HFFc6 (cell line): ENCODE measurements around the gene TMEM255B. TPM values are rescaled to one million over a fixed set of nuclear protein-coding genes. Genes with fewer than 3 reads are reported as not detected.

Experiments used
- DNase-seq: peaks from one replicate; pipeline ENCODE4 v3.0.0-alpha.2; 2018
- H3K27ac Mint-ChIP-seq: 2 replicates; pipeline ENCODE4 v1.8.0; 2020; ENCODE audit warnings: mild to moderate bottlenecking, mixed read lengths
- H3K27me3 Mint-ChIP-seq: 2 replicates; pipeline ENCODE4 v1.8.0; 2021; ENCODE audit warnings: mild to moderate bottlenecking, moderate library complexity, mixed read lengths; ENCODE audit not compliant: insufficient read depth
- H3K36me3 Mint-ChIP-seq: 2 replicates; pipeline ENCODE4 v1.8.0; 2021; ENCODE audit warnings: low read depth, mixed read lengths
- H3K4me1 Mint-ChIP-seq: 2 replicates; pipeline ENCODE4 v1.8.0; 2020; ENCODE audit warnings: low read depth, mixed read lengths
- H3K4me3 Mint-ChIP-seq: 2 replicates; pipeline ENCODE4 v1.8.0; 2020; ENCODE audit warnings: mild to moderate bottlenecking, moderate library complexity, mixed read lengths
- H3K9me3 Mint-ChIP-seq: 2 replicates; pipeline ENCODE4 v1.8.0; 2020; ENCODE audit warnings: mild to moderate bottlenecking, mixed read lengths
- CTCF ChIP-seq: fragments of 200-600 bp; sonication (generic); IDR thresholded peaks from 2 replicates; pipeline ENCODE4 v1.5.0; 2021; ENCODE audit warnings: antibody characterized with exemption, mild to moderate bottlenecking
- total RNA-seq, 6 experiments: library from RNA; stranded (reverse); fragmentation: NEBNext Ultra II Directional; extraction: Animal tissue kit (Norgen Biotek cat#: 25700); gene quantifications; 2 replicates in 1 of 6; 3 replicates in 5 of 6; pipeline ENCODE4 v1.2.3, GENCODE V29; 2021

TMEM255B gene
- total RNA-seq, 6 experiments from 2014 or later = 8.2 to 10.3 (median 9.1) TPM

DNA sequence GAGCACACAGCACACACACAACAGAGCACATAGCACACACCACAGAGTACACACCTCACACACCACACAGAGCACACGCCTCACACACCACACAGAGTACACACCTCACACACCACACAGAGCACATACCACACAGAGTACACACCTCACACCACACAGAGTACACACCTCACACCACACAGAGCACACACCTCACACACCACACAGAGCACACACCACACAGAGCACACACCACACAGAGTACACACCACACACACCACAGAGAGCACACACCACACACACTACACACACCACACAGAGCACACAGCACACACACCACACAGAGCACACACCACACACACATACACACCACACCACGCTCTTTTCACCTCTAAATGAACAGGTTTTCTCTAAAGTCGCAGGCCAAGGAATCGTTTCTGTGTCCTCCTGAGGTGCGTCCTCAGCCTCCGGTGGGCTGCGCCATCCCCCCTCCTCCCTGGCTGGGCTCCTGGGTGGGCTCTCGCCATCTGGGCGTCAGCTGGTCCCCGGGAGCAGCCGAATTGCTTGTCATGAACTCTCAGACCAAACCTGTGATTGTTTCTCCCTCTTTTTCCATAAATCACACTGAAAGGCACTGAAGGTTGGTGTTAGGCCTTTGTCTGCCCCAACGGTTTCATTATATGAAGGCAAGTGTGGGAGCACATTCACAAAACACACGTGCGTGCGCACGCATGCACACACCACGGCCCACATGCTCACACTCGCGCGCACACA, 37.4 kb downstream of the TMEM255B start:
- TF ChIP-seq CTCF = no peak
- H3K4me1 Mint-ChIP-seq = no peaks in the 10 kb centered on the region
- no peak for DNase-seq
- no peak overlapping the region for H3K4me3 Mint-ChIP-seq
- H3K36me3 Mint-ChIP-seq = no peaks in the 10 kb centered on the region
- H3K27me3 Mint-ChIP-seq = peaks cover 3% of the 10 kb centered on the region; the same call in 1 of the 2 replicates
- no peak overlapping the region for H3K27ac Mint-ChIP-seq
- no peaks in the 10 kb centered on the region for H3K9me3 Mint-ChIP-seq

DNA sequence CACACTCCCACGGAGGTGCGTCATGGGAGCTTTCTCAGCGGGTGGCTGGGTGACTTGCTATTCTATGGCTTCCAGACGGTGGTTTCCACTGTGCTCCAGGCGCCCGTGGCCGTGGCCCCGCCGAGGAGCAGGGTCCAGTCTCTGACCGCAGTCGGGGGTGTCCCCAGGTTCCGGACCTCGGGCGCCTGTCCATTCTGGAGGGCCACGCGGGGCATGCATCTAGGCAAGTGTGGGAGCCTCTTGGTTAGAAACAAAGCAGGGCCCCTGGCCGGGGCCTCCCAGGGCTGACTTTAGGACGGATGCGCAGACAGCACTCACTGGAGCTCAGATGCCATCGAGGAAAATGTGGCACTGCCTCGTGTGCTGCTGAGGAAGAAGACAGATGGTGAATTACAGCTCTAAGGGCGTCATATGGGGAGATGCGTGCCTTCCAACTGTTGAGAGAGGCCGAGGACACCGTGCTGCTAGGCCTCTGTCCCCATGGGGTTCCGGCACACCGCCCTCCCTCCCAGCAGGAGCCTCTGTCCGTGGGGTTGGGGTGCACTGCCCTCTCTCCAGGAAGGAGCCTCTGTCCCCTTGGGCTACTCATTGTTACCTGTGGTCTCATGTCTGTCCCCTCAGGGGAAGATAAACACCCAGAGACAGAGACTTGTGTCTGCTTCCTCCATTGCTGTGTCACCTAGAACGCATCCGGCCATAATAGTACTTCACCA, 38.1 kb downstream of the TMEM255B start:
- TF ChIP-seq CTCF = no peak
- Mint-ChIP-seq H3K9me3 (no peaks in the 10 kb centered on the region), H3K27ac (no peak overlapping the region), H3K36me3 (no peaks in the 10 kb centered on the region), H3K27me3 (peaks cover 3% of the 10 kb centered on the region; the same call in 1 of the 2 replicates), H3K4me3 (no peak overlapping the region), H3K4me1 (peaks cover 4% of the 10 kb centered on the region; the same call in 1 of the 2 replicates)
- no peak for DNase-seq

DNA sequence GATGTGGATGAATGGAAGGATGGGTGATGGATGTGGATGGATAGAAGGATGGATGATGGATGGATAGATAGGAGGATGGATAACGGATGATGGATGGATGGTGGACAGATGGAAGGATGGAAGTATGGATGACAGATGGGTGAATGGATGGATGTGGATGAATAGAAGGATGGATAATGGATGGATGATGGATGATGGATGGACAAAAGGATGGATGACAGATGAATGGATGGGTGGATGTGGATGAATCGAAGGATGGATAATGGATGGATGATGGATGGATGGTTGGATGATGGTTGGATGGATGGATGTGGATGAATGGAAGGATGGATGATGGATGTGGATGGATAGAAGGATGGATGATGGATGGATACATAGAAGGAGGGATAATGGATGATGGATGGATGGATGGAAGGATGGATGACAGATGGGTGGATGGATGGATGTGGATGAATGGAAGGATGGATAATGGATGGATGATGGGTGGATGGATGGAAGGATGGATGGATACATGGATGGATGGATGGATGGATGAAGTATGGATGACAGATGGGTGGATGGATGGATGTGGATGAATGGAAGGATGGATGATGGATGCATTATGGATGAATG, 39.3 kb downstream of the TMEM255B start:
- Mint-ChIP-seq H3K36me3 (no peaks in the 10 kb centered on the region), H3K27me3 (peaks cover 3% of the 10 kb centered on the region; the same call in 1 of the 2 replicates), H3K4me1 (peaks cover 7% of the 10 kb centered on the region; the same call in 1 of the 2 replicates), H3K4me3 (no peak overlapping the region), H3K9me3 (no peaks in the 10 kb centered on the region), H3K27ac (no peak overlapping the region)
- TF ChIP-seq CTCF = no peak
- DNase-seq = no peak

GRCh38 chr13:113800576-113800926, 41.5 kb downstream of the TMEM255B start:
- no peak for DNase-seq
- H3K4me3 Mint-ChIP-seq = no peak overlapping the region
- TF ChIP-seq CTCF = no peak
- peaks cover 3% of the 10 kb centered on the region for H3K27me3 Mint-ChIP-seq
- no peak overlapping the region for H3K27ac Mint-ChIP-seq
- no peaks in the 10 kb centered on the region for H3K9me3 Mint-ChIP-seq
- H3K36me3 Mint-ChIP-seq = no peaks in the 10 kb centered on the region
- H3K4me1 Mint-ChIP-seq = peaks cover 12% of the 10 kb centered on the region

DNA sequence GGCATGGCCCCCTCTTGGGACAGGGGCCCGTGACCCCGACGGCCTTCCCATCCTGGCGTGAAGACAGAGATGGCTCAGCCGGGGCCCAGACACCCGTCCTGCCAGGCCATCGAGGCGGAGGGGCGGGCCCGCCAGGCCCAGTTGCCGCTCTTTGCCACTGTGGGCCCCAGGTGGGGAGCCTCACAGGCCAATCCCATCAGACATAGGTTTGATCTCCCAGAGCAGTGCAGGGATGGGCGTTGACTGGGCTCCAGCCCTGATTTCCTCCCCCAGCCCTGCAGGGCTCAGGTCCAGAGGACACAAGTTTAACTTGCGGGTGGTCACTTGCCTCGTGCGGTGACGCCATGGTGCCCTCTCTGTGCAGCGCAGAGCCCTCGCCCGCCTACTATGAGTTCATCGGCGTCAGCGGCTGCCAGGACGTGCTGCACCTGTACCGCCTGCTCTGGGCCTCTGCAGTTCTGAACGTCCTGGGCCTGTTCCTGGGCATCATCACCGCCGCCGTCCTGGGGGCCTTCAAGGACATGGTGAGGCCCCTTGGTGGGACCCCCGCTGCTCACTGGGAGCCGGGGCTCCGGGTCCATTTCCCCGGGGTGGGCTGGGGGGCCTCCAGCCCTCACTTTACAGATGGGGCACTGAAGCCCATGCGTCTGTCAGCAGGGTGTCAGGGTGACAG, 42.4 kb downstream of the TMEM255B start:
- peaks cover 3% of the 10 kb centered on the region for H3K27me3 Mint-ChIP-seq
- H3K9me3 Mint-ChIP-seq = peaks cover 4% of the 10 kb centered on the region; the same call in 1 of the 2 replicates
- H3K4me3 Mint-ChIP-seq = no peak overlapping the region

More for the DNA sequence above, 42.4 kb downstream of the TMEM255B start:
- no peak for TF ChIP-seq CTCF
- Mint-ChIP-seq H3K4me1 (peaks cover 12% of the 10 kb centered on the region), H3K36me3 (no peaks in the 10 kb centered on the region), H3K27ac (no peak overlapping the region)
- DNase-seq = no peak
